ENCODE measurements around the gene RALGAPA2. TPM values are rescaled to one million over a fixed set of nuclear protein-coding genes. Genes with fewer than 3 reads are reported as not detected.

RALGAPA2 gene
- total and polyA plus RNA-seq, 2 donors (not counting 3 experiments of a cell fraction or from before 2014, with no cell fraction given): 10.0 to 46.8 TPM

GRCh38 chr20:20582734-20583133 is 129.7 kb downstream of the RALGAPA2 start:
- no TSS peak for BruUV-seq (replicated peaks)
- dilution Hi-C loops (cut with MboI; ENCODE audit: extremely low pct_ligation_motif_present, low sequenced_read_pairs) (no loop called here), intact Hi-C loops (cut with micrococcal nuclease) (no loop called here)
- POLR2A ChIA-PET: no interaction called here
- Histone ChIP-seq H3K9me3 (replicated peaks; ENCODE audit: control insufficient read depth, insufficient read depth, low read length) (no peaks in the 10 kb centered on the region), H4K20me1 (replicated peaks; ENCODE audit: control insufficient read depth, extremely low read depth, insufficient read depth, low read length) (no peaks in the 10 kb centered on the region), H2AFZ (ENCODE audit: low read depth, low read length) (no peak overlapping the region), H3K79me2 (ENCODE audit: control insufficient read depth, insufficient read depth, low read length) (no peaks in the 10 kb centered on the region), H3K9me1 (replicated peaks; ENCODE audit: control insufficient read depth, extremely low read depth, insufficient read depth, low read length) (no peaks in the 10 kb centered on the region), H3K27ac (ENCODE audit: insufficient read depth, low read depth, low read length) (no peak overlapping the region), H3K36me3 (ENCODE audit: control insufficient read depth in 2 of 2, extremely low read depth in 1 of 2, insufficient read depth in 2 of 2, low read length in 2 of 2) (peaks cover 4 to 16% of the 10 kb centered on the region in 2 experiments), H3K4me3 (replicated peaks in 1 of 3; ENCODE audit: insufficient read depth in 1 of 3, low read depth in 1 of 3, low read length in 3 of 3) (no peak overlapping the region), H3K27me3 (ENCODE audit: control insufficient read depth in 2 of 2, insufficient read depth in 2 of 2, low read length in 2 of 2) (no peaks in the 10 kb centered on the region), H3K4me2 (ENCODE audit: insufficient read depth, low read length) (no peak overlapping the region), H3K9ac (replicated peaks; ENCODE audit: extremely low read depth, insufficient read depth, low read length) (no peak overlapping the region), H3K4me1 (ENCODE audit: control insufficient read depth, extremely low read depth, insufficient read depth, low read length) (no peaks in the 10 kb centered on the region)
- DNase-seq (ENCODE audit: low read depth, low spot score) (no peak), FAIRE-seq (no peak)
- CTCF ChIA-PET: interaction anchor here (2.2 kb wide), 1 partner anchor 12 kb away, joined by 6 read pairs; no protein-coding TSS in a partner anchor
- TF ChIP-seq GATA2 (IDR thresholded peaks at IDR 0.05; ENCODE audit: insufficient read depth, insufficient read length, low read depth, low read length) (no peak), POLR2AphosphoS5 (IDR thresholded peaks at IDR 0.05; ENCODE audit: insufficient read depth, low read depth, low read length) (no peak), MYC (IDR thresholded peaks at IDR 0.05; ENCODE audit: low read depth, low read length) (no peak)
- TF ChIP-seq, protein P1, sequence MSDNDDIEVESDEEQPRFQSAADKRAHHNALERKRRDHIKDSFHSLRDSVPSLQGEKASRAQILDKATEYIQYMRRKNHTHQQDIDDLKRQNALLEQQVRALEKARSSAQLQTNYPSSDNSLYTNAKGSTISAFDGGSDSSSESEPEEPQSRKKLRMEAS (IDR thresholded peaks at IDR 0.05; ENCODE audit: insufficient read depth, insufficient read length): no peak

- ChIA-PET CTCF (interaction anchor here (1.0 to 3.5 kb wide), 3 partner anchors 12 to 14 kb away, joined by 3 to 28 read pairs (median 13); no protein-coding TSS in a partner anchor), POLR2A (no interaction called here)
- no peaks in the 10 kb centered on the region for H3K27me3 ChIP-seq (ENCODE audit: control insufficient read depth in 2 of 2, insufficient read depth in 2 of 2, low read length in 2 of 2)
- H3K36me3 ChIP-seq (ENCODE audit: control insufficient read depth in 2 of 2, extremely low read depth in 1 of 2, insufficient read depth in 2 of 2, low read length in 2 of 2): peaks cover 4 to 16% of the 10 kb centered on the region in 2 experiments
- H2AFZ ChIP-seq (ENCODE audit: low read depth, low read length): no peak overlapping the region
- no peaks in the 10 kb centered on the region for H3K9me3 ChIP-seq (replicated peaks; ENCODE audit: control insufficient read depth, insufficient read depth, low read length)
- intact Hi-C loops (cut with micrococcal nuclease): no loop called here
- no peaks in the 10 kb centered on the region for H3K79me2 ChIP-seq (ENCODE audit: control insufficient read depth, insufficient read depth, low read length)
- H3K4me3 ChIP-seq (replicated peaks in 1 of 3; ENCODE audit: insufficient read depth in 1 of 3, low read depth in 1 of 3, low read length in 3 of 3): no peak overlapping the region
- no peak overlapping the region for H3K9ac ChIP-seq (replicated peaks; ENCODE audit: extremely low read depth, insufficient read depth, low read length)
- no peak overlapping the region for H3K27ac ChIP-seq (ENCODE audit: insufficient read depth, low read depth, low read length)
- no peak overlapping the region for H3K4me2 ChIP-seq (ENCODE audit: insufficient read depth, low read length)
- no peak for DNase-seq (ENCODE audit: low read depth, low spot score)
- no peaks in the 10 kb centered on the region for H3K9me1 ChIP-seq (replicated peaks; ENCODE audit: control insufficient read depth, extremely low read depth, insufficient read depth, low read length)
- dilution Hi-C loops (cut with MboI; ENCODE audit: extremely low pct_ligation_motif_present, low sequenced_read_pairs): no loop called here
- TF ChIP-seq, protein P2, sequence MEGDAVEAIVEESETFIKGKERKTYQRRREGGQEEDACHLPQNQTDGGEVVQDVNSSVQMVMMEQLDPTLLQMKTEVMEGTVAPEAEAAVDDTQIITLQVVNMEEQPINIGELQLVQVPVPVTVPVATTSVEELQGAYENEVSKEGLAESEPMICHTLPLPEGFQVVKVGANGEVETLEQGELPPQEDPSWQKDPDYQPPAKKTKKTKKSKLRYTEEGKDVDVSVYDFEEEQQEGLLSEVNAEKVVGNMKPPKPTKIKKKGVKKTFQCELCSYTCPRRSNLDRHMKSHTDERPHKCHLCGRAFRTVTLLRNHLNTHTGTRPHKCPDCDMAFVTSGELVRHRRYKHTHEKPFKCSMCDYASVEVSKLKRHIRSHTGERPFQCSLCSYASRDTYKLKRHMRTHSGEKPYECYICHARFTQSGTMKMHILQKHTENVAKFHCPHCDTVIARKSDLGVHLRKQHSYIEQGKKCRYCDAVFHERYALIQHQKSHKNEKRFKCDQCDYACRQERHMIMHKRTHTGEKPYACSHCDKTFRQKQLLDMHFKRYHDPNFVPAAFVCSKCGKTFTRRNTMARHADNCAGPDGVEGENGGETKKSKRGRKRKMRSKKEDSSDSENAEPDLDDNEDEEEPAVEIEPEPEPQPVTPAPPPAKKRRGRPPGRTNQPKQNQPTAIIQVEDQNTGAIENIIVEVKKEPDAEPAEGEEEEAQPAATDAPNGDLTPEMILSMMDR (IDR thresholded peaks at IDR 0.05; ENCODE audit: extremely low read depth in 1 of 2, insufficient read depth in 1 of 2, low read depth in 1 of 2, low read length in 2 of 2): no peak
- TF ChIP-seq, protein P1 (IDR thresholded peaks at IDR 0.05; ENCODE audit: insufficient read depth, insufficient read length): no peak
- no peak for TF ChIP-seq POLR2AphosphoS5 (IDR thresholded peaks at IDR 0.05; ENCODE audit: insufficient read depth, low read depth, low read length)
- H4K20me1 ChIP-seq (replicated peaks; ENCODE audit: control insufficient read depth, extremely low read depth, insufficient read depth, low read length): no peaks in the 10 kb centered on the region
- BruUV-seq (replicated peaks): no TSS peak
- FAIRE-seq: no peak
- H3K4me1 ChIP-seq (ENCODE audit: control insufficient read depth, extremely low read depth, insufficient read depth, low read length): no peaks in the 10 kb centered on the region
Observed at GRCh38 chr20:20580139-20580538, 132.3 kb downstream of the RALGAPA2 start.

All from endothelial cell of umbilical vein (primary cell).